Transverse colon (tissue), 4 donors: ENCODE data around the gene PPIC. TPM values are rescaled to one million over a fixed set of nuclear protein-coding genes. Genes with fewer than 3 reads are reported as not detected.

Experiments
- DNase-seq: peaks from one replicate; pipeline ENCODE4 v3.0.0-alpha.2; 2019
- H3K27ac ChIP-seq, 4 donors: fragments of 200-600 bp; sonication (generic); 2 replicates each; pipeline ENCODE4 v1.5.1; 2016 to 2018; ENCODE audit warnings: inconsistent platforms in 4 of 4
- H3K27me3 ChIP-seq: fragments of 200-600 bp; sonication (generic); 2 replicates; pipeline ENCODE4 v1.5.1; 2017; ENCODE audit warnings: inconsistent platforms
- H3K36me3 ChIP-seq, 4 donors: fragments of 200-600 bp; sonication (generic); 2 replicates each; pipeline ENCODE4 v1.5.1; 2017 to 2019; ENCODE audit warnings: inconsistent platforms in 4 of 4
- H3K4me1 ChIP-seq, 4 donors: fragments of 200-600 bp; sonication (generic); 2 replicates each; pipeline ENCODE4 v1.5.1; 2017 to 2020; ENCODE audit warnings: inconsistent platforms in 4 of 4
- H3K4me3 ChIP-seq, 4 donors: fragments of 200-600 bp; sonication (generic); 1 replicate in 1 of 4; 2 replicates in 3 of 4; pipeline versions ENCODE4 v1.5.1 to v1.6.1; 2017 to 2019; ENCODE audit warnings: inconsistent platforms in 4 of 4
- H3K9me3 ChIP-seq, 2 donors: fragments of 200-600 bp; sonication (generic); 2 replicates each; pipeline ENCODE4 v1.5.1; 2017 to 2019; ENCODE audit warnings: inconsistent platforms in 2 of 2
- CTCF ChIP-seq, 5 experiments: fragments of 200-600 bp in 3 of 5; fragments of 450-650 bp in 2 of 5; sonication (generic) in 3 of 5; IDR thresholded peaks; 1 replicate in 2 of 5; 2 replicates in 3 of 5; pipeline ENCODE4 v1.5.1; 2016 to 2017; ENCODE audit warnings: antibody characterized with exemption in 5 of 5, inconsistent platforms in 3 of 5, mild to moderate bottlenecking in 2 of 5, moderate library complexity in 1 of 5
- EP300 ChIP-seq: sonication (generic); formaldehyde crosslinking; IDR thresholded peaks from one replicate; pipeline ENCODE4 v1.6.1; 2017; ENCODE audit warnings: antibody characterized with exemption, low read depth
- POLR2A ChIP-seq: fragments of 450-650 bp; IDR thresholded peaks from one replicate; pipeline ENCODE4 v1.6.1; 2016; ENCODE audit warnings: antibody characterized with exemption, mild to moderate bottlenecking, moderate library complexity
- POLR2AphosphoS5 ChIP-seq, 3 donors: sonication (generic); formaldehyde crosslinking; IDR thresholded peaks; one replicate each; pipeline ENCODE4 v1.6.1; 2016; ENCODE audit warnings: antibody characterized with exemption in 3 of 3
- WGBS, 2 donors: methylation state at CpG; one replicate each; pipeline ENCODE4 v1.1.5; 2018; ENCODE audit warnings: low coverage in 1 of 2; 5-methylcytosine and 5-hydroxymethylcytosine counted together
- in situ Hi-C, 4 donors: fragments of 200-750 bp; cut with MboI; loops; one replicate each; pipeline versions ENCODE4 v1.15.0 to v1.15.1; 2017; ENCODE audit warnings: low sequenced_read_pairs in 3 of 4, low pct_ligation_motif_present in 1 of 4, low pct_unique_long_range_greater_than_20kb in 1 of 4
- intact Hi-C: fragments of 100-400 bp; cut with DNase I; formaldehyde crosslinking; loops from one replicate; pipeline ENCODE4 v1.15.1; 2023; ENCODE audit warnings: low total_unique reads
- total RNA-seq, 4 donors: library from RNA; depleted of rRNA; stranded (reverse); fragments of >200 nt; gene quantifications; one replicate each; pipeline ENCODE4 v1.1.0, GENCODE V29; 2016

The PPIC gene
- total RNA-seq, 4 donors from 2014 or later = 10.1 to 58.0 (median 38.8) TPM

- Histone ChIP-seq H3K27me3 (no peaks in the 10 kb centered on the region), H3K9me3 (no peaks in the 10 kb centered on the region), H3K36me3 (no peaks in the 10 kb centered on the region), H3K4me1 (peaks cover 0 to 16% (median 11%) of the 10 kb centered on the region in 4 donors), H3K4me3 (peak overlapping the region; percentile 38 to 73 (median 68)), H3K27ac (peak overlapping the region; percentile 91 to 93 (median 92))
- intact Hi-C loops (loop anchor here (5.0 to 10.0 kb wide), 2 partner anchors 57 to 329 kb away; no protein-coding TSS in a partner anchor), in situ Hi-C loops (no loop called here)
- TF ChIP-seq CTCF (IDR thresholded peaks at IDR 0.05) (no peak), EP300 (no peak), POLR2AphosphoS5 (IDR thresholded peaks at IDR 0.05) (peak in 1 of 3 donors; percentile 5)
- 0 to 1% methylated on average over 1 to 27 of the region's 27 CpGs for WGBS, 2 donors
- peak; percentile 63 for DNase-seq
These were observed 1.1 kb downstream of the PPIC start for GRCh38 chr5:123035360-123035917.

- 89 to 90% methylated on average over 5 to 6 of the region's 6 CpGs for WGBS, 2 donors
- H3K27me3 ChIP-seq = no peaks in the 10 kb centered on the region
- peaks cover 0 to 16% (median 11%) of the 10 kb centered on the region in 4 donors for H3K4me1 ChIP-seq
- no peak overlapping the region for H3K27ac ChIP-seq
- no peak overlapping the region for H3K4me3 ChIP-seq
- no peaks in the 10 kb centered on the region for H3K36me3 ChIP-seq
- intact Hi-C loops = loop anchor here (10.0 kb wide), 1 partner anchor 332 kb away; no protein-coding TSS in a partner anchor
- DNase-seq = no peak
- no peak for TF ChIP-seq EP300
- no peak for TF ChIP-seq POLR2A
- no peak for TF ChIP-seq CTCF (IDR thresholded peaks at IDR 0.05)
- TF ChIP-seq POLR2AphosphoS5 (IDR thresholded peaks at IDR 0.05) = no peak
- in situ Hi-C loops = no loop called here
- H3K9me3 ChIP-seq = no peaks in the 10 kb centered on the region
These were observed 3.3 kb downstream of the PPIC start for GRCh38 chr5:123033157-123033671.

GRCh38 chr5:123028222-123028621, 8.3 kb downstream of the PPIC start:
- Histone ChIP-seq H3K27me3 (no peaks in the 10 kb centered on the region), H3K27ac (no peak overlapping the region), H3K9me3 (no peaks in the 10 kb centered on the region), H3K36me3 (peaks cover 0 to 15% (median 0%) of the 10 kb centered on the region in 4 donors), H3K4me3 (no peak overlapping the region), H3K4me1 (no peaks in the 10 kb centered on the region)
- in situ Hi-C loops = no loop called here
- intact Hi-C loops = no loop called here
- 79 to 88% methylated on average over 9 of the region's 9 CpGs for WGBS, 2 donors
- TF ChIP-seq POLR2AphosphoS5 (IDR thresholded peaks at IDR 0.05) (no peak), CTCF (IDR thresholded peaks at IDR 0.05) (no peak), EP300 (no peak), POLR2A (no peak)
- DNase-seq = no peak

GRCh38 chr5:123014689-123015088, 21.8 kb downstream of the PPIC start:
- H3K4me1 ChIP-seq = no peaks in the 10 kb centered on the region
- H3K27ac ChIP-seq = no peak overlapping the region
- H3K36me3 ChIP-seq = no peaks in the 10 kb centered on the region
- intact Hi-C loops = no loop called here
- TF ChIP-seq EP300 = no peak
- no peak for DNase-seq
- H3K4me3 ChIP-seq = no peak overlapping the region
- WGBS, 2 donors = 50 to 66% methylated on average over 1 of the region's 1 CpG
- no peaks in the 10 kb centered on the region for H3K27me3 ChIP-seq
- no peaks in the 10 kb centered on the region for H3K9me3 ChIP-seq
- in situ Hi-C loops = no loop called here
